Lower leg skin (tissue), 3 donors: Measurements from ENCODE around the gene CD79A.

Source experiments
- POLR2A ChIP-seq, 2 donors: fragments of 450-650 bp; IDR thresholded peaks; one replicate each; pipeline ENCODE4 v1.6.1; 2016 to 2017; ENCODE audit warnings: antibody characterized with exemption in 2 of 2, mild to moderate bottlenecking in 1 of 2, moderate library complexity in 1 of 2
- TF ChIP-seq, protein P1 (sequence below), 3 donors: fragments of 450-650 bp; IDR thresholded peaks; one replicate each; pipeline ENCODE4 v1.5.1; 2016; ENCODE audit warnings: antibody characterized with exemption in 3 of 3, mild to moderate bottlenecking in 3 of 3, moderate library complexity in 2 of 3

DNA sequence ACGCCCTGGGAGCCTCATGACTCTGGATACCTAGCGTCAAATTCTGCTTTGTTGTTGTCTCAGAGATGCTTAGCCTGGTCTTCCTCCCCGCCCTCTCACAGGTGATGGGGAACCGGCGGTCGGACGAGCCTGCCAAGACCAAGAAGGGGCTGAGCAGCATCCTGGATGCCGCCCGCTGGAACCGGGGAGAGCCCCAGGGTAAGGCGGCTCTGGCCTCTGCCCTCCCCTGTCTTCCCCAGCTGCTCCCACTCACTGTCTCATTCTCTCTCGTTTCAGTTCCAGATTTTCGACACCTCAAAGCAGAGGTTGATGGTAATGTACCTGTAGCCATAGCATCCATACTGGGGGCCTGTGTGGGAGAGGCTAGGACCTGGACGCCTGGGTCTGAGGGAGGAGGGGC, 17.3 kb downstream of the CD79A start:
- TF ChIP-seq, protein P1, sequence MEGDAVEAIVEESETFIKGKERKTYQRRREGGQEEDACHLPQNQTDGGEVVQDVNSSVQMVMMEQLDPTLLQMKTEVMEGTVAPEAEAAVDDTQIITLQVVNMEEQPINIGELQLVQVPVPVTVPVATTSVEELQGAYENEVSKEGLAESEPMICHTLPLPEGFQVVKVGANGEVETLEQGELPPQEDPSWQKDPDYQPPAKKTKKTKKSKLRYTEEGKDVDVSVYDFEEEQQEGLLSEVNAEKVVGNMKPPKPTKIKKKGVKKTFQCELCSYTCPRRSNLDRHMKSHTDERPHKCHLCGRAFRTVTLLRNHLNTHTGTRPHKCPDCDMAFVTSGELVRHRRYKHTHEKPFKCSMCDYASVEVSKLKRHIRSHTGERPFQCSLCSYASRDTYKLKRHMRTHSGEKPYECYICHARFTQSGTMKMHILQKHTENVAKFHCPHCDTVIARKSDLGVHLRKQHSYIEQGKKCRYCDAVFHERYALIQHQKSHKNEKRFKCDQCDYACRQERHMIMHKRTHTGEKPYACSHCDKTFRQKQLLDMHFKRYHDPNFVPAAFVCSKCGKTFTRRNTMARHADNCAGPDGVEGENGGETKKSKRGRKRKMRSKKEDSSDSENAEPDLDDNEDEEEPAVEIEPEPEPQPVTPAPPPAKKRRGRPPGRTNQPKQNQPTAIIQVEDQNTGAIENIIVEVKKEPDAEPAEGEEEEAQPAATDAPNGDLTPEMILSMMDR (IDR thresholded peaks at IDR 0.05), result no peak
- no peak for TF ChIP-seq POLR2A (IDR thresholded peaks at IDR 0.05)
